Transverse colon (tissue), 4 donors: ENCODE measurements around the gene DGKH.

ENCODE experiments used
- EP300 ChIP-seq: sonication (generic); formaldehyde crosslinking; IDR thresholded peaks from one replicate; pipeline ENCODE4 v1.6.1; 2017; ENCODE audit warnings: antibody characterized with exemption, low read depth
- POLR2A ChIP-seq: fragments of 450-650 bp; IDR thresholded peaks from one replicate; pipeline ENCODE4 v1.6.1; 2016; ENCODE audit warnings: antibody characterized with exemption, mild to moderate bottlenecking, moderate library complexity
- POLR2AphosphoS5 ChIP-seq, 3 donors: sonication (generic); formaldehyde crosslinking; IDR thresholded peaks; one replicate each; pipeline ENCODE4 v1.6.1; 2016; ENCODE audit warnings: antibody characterized with exemption in 3 of 3
- TF ChIP-seq, protein P1 (sequence below), 5 experiments: fragments of 200-600 bp in 3 of 5; fragments of 450-650 bp in 2 of 5; sonication (generic) in 3 of 5; IDR thresholded peaks; 1 replicate in 2 of 5; 2 replicates in 3 of 5; pipeline ENCODE4 v1.5.1; 2016 to 2017; ENCODE audit warnings: antibody characterized with exemption in 5 of 5, inconsistent platforms in 3 of 5, mild to moderate bottlenecking in 2 of 5, moderate library complexity in 1 of 5

DNA sequence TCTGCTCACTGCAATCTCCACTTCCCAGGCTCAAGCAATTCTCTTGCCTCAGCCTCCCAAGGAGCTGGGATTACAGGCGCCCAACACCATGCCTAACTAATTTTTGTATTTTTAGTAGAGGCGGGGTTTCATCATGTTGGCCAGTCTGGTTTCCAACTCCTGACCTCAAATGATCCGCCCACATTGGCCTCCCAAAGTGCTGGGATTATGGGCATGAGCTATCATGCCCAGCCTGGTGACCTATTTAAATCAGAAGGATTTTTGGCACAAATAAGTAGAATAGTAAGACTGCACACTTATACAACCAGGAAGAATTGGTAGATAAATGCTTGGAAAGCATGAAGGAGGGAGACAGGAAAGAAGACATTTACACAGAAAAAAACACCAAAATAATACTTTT lies 170.1 kb downstream of the DGKH start:
- TF ChIP-seq, protein P1, sequence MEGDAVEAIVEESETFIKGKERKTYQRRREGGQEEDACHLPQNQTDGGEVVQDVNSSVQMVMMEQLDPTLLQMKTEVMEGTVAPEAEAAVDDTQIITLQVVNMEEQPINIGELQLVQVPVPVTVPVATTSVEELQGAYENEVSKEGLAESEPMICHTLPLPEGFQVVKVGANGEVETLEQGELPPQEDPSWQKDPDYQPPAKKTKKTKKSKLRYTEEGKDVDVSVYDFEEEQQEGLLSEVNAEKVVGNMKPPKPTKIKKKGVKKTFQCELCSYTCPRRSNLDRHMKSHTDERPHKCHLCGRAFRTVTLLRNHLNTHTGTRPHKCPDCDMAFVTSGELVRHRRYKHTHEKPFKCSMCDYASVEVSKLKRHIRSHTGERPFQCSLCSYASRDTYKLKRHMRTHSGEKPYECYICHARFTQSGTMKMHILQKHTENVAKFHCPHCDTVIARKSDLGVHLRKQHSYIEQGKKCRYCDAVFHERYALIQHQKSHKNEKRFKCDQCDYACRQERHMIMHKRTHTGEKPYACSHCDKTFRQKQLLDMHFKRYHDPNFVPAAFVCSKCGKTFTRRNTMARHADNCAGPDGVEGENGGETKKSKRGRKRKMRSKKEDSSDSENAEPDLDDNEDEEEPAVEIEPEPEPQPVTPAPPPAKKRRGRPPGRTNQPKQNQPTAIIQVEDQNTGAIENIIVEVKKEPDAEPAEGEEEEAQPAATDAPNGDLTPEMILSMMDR (IDR thresholded peaks at IDR 0.05), result no peak
- no peak for TF ChIP-seq POLR2A
- no peak for TF ChIP-seq EP300
- no peak for TF ChIP-seq POLR2AphosphoS5 (IDR thresholded peaks at IDR 0.05)
